IgD-negative memory B cell (primary cell): ENCODE results near the gene ABCC3. TPM values are rescaled to one million over a fixed set of nuclear protein-coding genes. Genes with fewer than 3 reads are reported as not detected.

Source experiments
- H3K27ac Mint-ChIP-seq, 3 donors: one replicate each; pipeline ENCODE4 v1.8.0; 2020 to 2022; ENCODE audit warnings: mild to moderate bottlenecking in 3 of 3, mixed read lengths in 3 of 3, moderate library complexity in 1 of 3
- H3K27me3 Mint-ChIP-seq: one replicate; pipeline ENCODE4 v1.8.0; 2021; ENCODE audit warnings: mixed read lengths
- H3K36me3 Mint-ChIP-seq: one replicate; pipeline ENCODE4 v1.8.0; 2020; ENCODE audit warnings: mild to moderate bottlenecking, mixed read lengths
- H3K4me1 Mint-ChIP-seq, 3 donors: one replicate each; pipeline ENCODE4 v1.8.0; 2020 to 2022; ENCODE audit warnings: mixed read lengths in 3 of 3, mild to moderate bottlenecking in 1 of 3
- H3K4me3 Mint-ChIP-seq, 4 donors: one replicate each; pipeline ENCODE4 v1.8.0; 2020 to 2022; ENCODE audit warnings: mild to moderate bottlenecking in 4 of 4, mixed read lengths in 4 of 4, moderate library complexity in 3 of 4
- H3K9me3 Mint-ChIP-seq, 3 donors: one replicate each; pipeline ENCODE4 v1.8.0; 2020 to 2021; ENCODE audit warnings: mixed read lengths in 3 of 3, mild to moderate bottlenecking in 1 of 3
- polyA plus RNA-seq: library from polyadenylated mRNA; unstranded; fragments of 300-500 nt; fragmentation: Illumina TruSeq; gene quantifications from one replicate; pipeline ENCODE4 v1.2.3, GENCODE V29; 2021

Gene ABCC3
- polyA plus RNA-seq, 1 donor from 2014 or later, result 0.91 TPM

DNA sequence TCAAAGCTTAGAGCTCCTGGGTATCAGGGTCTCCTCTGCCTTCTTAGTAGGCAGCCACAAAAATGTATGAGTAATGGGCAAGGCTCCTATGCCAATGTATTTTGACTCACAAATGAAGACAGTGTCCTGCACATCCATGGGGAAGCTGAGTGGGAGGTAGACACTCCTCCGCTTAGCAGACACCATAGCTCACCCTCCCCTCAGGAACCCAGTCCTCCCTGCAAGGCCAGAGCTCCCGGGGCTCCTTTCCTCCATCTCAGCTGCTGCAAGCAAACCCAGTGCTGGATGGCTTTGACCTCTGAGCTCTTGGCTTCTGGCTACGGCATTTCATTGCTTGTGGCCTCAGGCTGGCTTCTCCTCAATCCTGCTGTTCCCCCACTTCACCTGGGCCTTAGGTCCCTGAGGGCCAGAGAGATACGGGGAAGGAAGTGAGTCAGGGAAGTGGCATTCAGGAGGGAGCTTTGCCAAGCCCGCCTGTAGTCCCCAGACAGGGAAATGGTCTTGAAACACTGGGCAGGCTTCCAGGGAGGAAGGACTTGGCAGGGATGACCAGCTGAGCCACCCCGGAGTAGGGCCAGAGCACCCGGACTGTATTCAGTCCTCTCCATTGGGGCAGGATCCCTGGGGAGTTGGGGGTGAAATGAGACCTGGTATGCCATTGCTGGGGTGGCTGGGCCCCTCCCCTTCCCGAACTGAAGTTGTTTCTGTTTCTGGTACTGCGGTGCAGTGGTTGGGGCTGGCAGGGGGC is 4.5 kb downstream of the ABCC3 start:
- Mint-ChIP-seq H3K27me3 (peaks cover 33% of the 10 kb centered on the region), H3K27ac (no peak overlapping the region), H3K9me3 (no peaks in the 10 kb centered on the region), H3K36me3 (peaks cover 3% of the 10 kb centered on the region), H3K4me1 (peaks cover 0 to 1% (median 0%) of the 10 kb centered on the region in 3 donors), H3K4me3 (no peak overlapping the region)

DNA sequence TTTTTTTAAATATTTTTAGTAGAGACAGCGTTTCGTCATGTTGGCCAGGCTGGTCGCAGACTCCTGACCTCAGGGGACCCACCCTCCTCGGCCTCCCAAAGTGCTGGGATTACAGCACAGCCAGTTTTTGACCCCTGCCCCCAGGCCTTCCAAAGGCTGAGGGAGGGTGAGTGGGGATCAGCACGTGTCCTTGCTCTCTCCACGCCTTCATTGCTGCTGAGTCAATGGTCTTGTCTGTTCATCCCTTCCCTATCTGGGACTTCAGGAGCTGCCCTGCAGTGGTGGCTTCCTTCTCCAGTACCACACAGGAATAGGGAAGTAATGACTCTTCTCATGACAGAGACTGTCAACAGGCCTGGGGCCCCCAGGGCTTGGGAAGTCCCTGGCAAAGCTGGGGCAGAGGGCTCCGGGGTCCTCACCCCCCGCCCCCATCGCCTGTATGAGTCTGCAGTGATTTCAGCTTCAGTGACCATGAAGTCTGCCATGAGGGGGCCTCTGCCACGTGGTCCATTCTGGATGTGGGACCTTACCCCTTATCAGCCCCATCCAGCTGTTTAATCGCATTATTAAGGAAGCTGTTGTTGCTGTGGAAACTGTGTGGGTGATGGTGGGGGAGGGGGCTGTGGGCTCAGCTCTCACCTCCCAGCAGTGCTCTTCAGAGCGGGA is 6.1 kb downstream of the ABCC3 start:
- H3K4me3 Mint-ChIP-seq, result no peak overlapping the region
- H3K27me3 Mint-ChIP-seq, result peaks cover 27% of the 10 kb centered on the region
- no peak overlapping the region for H3K27ac Mint-ChIP-seq
- H3K4me1 Mint-ChIP-seq, result peaks cover 0 to 1% (median 0%) of the 10 kb centered on the region in 3 donors
- no peaks in the 10 kb centered on the region for H3K9me3 Mint-ChIP-seq
- H3K36me3 Mint-ChIP-seq, result peaks cover 3% of the 10 kb centered on the region

DNA sequence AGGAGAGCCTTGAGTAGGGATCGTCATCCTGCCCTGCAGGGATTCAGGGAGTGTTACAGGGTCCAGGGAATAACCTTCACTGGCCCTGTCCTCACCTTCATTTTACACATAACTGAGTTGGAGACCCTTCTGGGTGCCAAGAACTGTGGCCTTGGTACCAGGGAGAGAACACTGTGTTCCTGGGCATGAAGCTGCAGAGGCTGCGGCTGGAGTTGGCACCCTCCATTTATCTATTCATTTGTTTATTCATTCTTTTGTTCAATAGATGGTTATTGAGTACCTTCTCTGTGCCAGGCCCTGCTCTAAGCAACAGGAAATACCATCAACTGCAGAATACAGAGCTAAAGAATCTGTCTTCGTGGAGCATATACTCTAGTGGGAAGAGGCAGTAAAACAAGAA is 6.7 kb downstream of the ABCC3 start:
- H3K27me3 Mint-ChIP-seq, result peaks cover 22% of the 10 kb centered on the region

DNA sequence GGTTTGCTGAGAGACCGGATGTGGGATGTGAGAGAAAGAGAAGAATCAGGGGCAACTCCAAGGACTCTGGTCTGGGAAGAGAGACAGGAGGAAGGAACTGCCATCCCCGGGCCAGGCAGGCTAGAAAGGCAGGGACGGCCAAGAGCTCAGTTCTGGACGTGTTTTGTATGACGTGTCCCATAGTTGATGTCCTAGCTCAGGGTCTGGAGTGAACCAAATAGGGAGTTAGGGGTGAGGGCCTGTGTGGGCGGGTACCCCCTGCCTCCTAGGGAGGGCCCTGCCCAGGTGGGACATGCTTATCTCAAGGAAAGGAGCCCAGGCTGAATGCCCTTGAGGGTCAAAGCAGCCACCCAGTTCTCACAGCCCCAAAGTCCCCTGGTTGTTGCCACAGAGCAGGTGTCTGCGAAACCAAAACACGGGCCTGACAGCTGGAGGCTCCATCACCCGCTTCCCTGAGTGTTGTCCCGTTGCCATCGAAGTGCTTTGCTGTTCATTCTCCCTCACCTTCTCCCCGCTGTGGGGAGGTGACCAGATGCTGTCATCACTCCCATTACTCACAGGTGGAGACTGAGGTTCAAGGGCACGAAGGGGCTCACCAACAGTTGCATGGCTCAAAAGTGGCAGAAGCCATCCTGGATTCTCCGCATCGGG is 7.5 kb downstream of the ABCC3 start:
- Mint-ChIP-seq H3K36me3 (peaks cover 3% of the 10 kb centered on the region), H3K27ac (no peak overlapping the region), H3K9me3 (no peaks in the 10 kb centered on the region), H3K27me3 (peaks cover 17% of the 10 kb centered on the region), H3K4me3 (no peak overlapping the region), H3K4me1 (peaks cover 0 to 3% (median 1%) of the 10 kb centered on the region in 3 donors)

More for the DNA sequence above, 6.7 kb downstream of the ABCC3 start:
- H3K36me3 Mint-ChIP-seq, result peaks cover 3% of the 10 kb centered on the region
- peaks cover 0 to 1% (median 1%) of the 10 kb centered on the region in 3 donors for H3K4me1 Mint-ChIP-seq
- no peaks in the 10 kb centered on the region for H3K9me3 Mint-ChIP-seq
- no peak overlapping the region for H3K4me3 Mint-ChIP-seq
- peak overlapping the region in 1 of 3 donors; percentile 34 for H3K27ac Mint-ChIP-seq

DNA sequence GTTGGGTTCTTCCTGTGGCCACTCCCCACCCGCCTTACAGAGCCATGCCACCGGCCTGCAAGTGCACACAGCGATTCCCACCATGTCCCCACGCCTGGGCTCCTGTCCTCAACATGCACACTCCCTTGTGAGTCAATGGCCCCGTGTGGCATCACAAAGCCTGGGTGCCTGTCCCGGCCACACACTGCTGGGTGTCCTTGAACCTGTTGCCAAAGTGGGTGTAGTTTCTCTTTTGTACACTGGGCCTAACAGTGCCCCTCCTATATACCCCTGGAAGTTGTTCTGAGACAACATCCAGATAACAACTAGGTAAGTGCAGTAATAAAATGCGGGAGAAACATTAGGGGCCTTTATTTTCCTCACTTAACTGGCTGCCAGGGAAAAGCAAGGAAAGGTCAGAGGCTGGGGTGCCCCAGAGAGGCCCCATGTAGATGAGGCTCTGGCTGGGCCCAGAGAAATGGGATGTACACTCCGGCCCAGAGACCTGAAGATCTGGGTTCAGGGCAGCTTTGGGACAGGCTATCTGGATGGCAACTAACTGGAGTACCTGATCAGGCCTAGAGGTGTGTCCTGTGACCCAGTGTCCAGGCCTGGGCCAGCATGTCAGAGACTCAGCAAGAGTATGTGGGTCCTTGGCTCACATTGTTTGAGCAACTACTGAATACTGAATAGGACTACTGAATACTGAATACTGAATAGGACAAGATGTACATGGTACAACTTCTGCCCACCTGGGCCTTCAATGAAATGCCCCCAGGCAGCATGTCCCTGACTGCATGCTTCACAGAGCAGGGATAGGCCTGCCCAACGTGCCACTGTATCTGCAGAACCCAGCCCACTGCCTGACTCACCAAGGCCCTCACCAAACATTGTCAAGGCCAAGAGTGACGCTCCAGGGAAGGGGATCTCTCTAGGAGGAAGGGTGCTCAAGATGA is 8.3 kb downstream of the ABCC3 start:
- H3K27me3 Mint-ChIP-seq, result peaks cover 12% of the 10 kb centered on the region
- peaks cover 3% of the 10 kb centered on the region for H3K36me3 Mint-ChIP-seq
- no peak overlapping the region for H3K27ac Mint-ChIP-seq

DNA sequence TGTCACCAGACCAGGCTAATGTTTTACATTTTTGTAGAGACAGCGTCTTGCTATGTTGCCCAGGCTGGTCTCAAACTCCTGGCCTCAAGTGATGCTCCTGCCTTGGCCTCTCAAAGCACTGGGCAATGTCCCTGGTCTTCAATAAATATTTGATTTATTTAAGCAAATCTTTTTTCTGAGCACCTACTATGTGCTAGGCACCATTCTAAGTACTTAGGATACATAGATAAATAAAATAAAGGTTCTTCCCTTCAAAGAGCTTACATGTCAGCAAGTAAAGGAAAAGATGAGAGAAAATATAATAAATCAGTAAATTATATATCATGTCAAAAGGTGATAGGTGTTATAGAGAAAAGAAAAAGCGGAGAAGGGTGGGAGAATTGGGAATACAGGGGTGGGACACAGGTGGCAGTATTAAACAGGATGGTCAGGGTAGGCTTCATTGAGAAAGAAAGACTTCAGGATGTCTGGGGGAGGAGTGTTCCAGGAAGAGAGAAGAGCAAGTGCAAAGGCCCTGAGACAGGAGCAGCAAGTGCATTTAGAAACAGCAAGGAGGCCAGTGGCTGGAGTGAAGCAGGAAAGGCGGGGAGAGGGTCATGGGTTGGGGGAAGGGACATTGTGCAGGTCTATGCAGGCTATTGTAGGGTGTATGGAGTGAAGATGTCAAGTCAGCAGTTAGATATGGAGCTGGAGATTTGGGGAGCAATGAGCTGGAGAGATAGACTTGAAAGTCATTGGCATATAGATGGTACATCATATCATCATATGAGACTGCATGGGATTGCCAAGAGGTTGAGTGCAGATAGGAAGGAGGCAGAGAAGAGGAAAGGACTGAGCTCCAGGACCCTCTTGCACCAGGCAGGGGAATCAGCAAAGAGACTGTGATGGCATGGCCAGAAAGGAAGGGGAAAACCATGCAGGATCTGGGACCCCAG is 11.3 kb downstream of the ABCC3 start:
- H3K4me1 Mint-ChIP-seq, result peaks cover 0 to 3% (median 1%) of the 10 kb centered on the region in 3 donors
- H3K4me3 Mint-ChIP-seq, result no peak overlapping the region
- no peak overlapping the region for H3K27ac Mint-ChIP-seq
- peaks cover 2 to 4% (median 3%) of the 10 kb centered on the region in 3 donors for H3K9me3 Mint-ChIP-seq
- peaks cover 3% of the 10 kb centered on the region for H3K36me3 Mint-ChIP-seq
- peaks cover 6% of the 10 kb centered on the region for H3K27me3 Mint-ChIP-seq

More for the DNA sequence above, 8.3 kb downstream of the ABCC3 start:
- peaks cover 0 to 1% (median 0%) of the 10 kb centered on the region in 3 donors for H3K9me3 Mint-ChIP-seq
- peaks cover 0 to 3% (median 1%) of the 10 kb centered on the region in 3 donors for H3K4me1 Mint-ChIP-seq
- no peak overlapping the region for H3K4me3 Mint-ChIP-seq

DNA sequence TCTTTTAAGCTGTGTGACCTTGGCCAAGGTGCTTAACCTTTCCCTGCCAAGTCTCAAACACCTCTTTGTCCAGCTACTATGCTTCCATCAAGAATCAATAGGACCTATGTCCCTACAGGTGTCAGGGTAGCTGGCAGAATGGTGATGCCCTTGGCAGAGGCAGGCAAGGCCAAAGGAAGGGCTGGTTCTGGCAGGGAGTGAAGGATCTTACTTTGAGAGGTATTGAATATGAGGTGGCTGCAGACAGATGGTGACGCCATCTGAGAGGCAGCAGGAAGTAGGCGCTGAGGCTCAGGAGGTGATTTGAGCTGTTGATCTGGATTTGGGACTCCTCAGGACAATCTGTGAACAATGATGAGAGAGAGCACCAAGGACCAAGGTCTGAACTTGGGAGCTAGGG is 12.5 kb downstream of the ABCC3 start:
- peaks cover 2 to 4% (median 3%) of the 10 kb centered on the region in 3 donors for H3K9me3 Mint-ChIP-seq
- H3K36me3 Mint-ChIP-seq, result peaks cover 6% of the 10 kb centered on the region
- H3K27ac Mint-ChIP-seq, result peak overlapping the region in 1 of 3 donors; percentile 10
- H3K4me1 Mint-ChIP-seq, result peaks cover 0 to 3% (median 1%) of the 10 kb centered on the region in 3 donors
- no peak overlapping the region for H3K4me3 Mint-ChIP-seq
- H3K27me3 Mint-ChIP-seq, result no peaks in the 10 kb centered on the region

DNA sequence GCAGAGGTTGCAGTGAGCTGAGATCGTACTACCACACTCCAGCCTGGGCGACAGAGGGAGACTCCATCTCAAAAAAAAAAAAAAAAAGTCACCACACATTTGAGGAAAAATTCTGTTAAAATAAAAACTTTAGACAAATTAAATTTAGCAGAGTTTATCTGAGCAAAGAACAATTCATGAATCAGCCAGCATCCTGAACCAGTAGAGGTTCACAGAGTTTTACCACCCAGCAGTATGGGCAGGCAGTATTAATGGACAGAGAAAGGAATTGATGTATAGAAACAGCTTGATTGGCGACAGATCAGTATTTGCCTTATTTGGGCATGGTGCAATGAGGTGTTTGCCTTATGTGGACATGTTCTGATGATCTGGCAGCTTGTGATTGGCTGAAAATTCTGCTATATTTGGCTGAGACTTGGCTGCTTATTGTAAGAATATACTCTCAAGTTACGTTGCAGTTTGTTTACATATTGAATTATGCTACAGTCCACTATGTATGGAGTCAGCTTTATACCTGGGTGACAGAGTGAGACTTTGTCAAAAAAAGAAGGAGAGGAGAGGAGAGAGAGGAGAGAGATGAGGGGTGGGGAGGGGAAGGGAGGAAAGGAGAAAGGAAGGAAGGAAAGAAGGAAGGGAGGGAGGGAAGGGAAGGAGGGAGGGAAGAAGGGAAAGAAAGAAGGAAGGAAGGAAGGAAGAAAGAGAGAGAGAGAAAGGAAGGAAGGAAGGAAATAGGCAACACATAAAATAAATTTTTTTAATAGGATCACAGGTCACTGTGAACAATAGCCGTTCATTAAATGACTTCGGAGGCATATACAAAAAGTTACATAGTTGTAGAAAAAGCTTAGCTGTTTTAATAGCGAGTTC is 14.6 kb downstream of the ABCC3 start:
- Mint-ChIP-seq H3K27ac (no peak overlapping the region), H3K4me1 (peaks cover 0 to 3% (median 0%) of the 10 kb centered on the region in 3 donors), H3K9me3 (peaks cover 2 to 4% (median 3%) of the 10 kb centered on the region in 3 donors), H3K27me3 (no peaks in the 10 kb centered on the region), H3K36me3 (peaks cover 3% of the 10 kb centered on the region), H3K4me3 (no peak overlapping the region)

DNA sequence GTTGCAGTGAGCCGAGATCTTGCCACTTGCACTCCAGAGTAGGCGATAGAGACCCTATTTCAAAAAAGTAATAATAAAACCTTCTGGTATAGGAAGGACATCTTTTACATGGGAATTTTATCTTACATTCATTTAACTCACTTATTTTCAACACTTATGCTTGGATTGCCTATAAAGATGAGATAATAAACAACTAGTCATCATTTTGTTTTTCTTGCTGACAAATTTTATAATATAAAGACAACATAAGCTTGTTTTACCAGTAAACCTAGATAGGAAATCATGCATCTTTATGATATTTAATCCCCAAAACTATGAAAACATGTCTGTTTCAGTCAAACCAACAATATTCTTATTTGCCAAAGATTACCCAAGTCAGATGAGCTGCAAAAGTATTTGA is 17.0 kb downstream of the ABCC3 start:
- Mint-ChIP-seq H3K4me1 (no peaks in the 10 kb centered on the region), H3K27me3 (no peaks in the 10 kb centered on the region), H3K4me3 (peak overlapping the region in 1 of 4 donors; percentile 1), H3K27ac (no peak overlapping the region), H3K36me3 (peaks cover 3% of the 10 kb centered on the region), H3K9me3 (peaks cover 2 to 4% (median 3%) of the 10 kb centered on the region in 3 donors)

DNA sequence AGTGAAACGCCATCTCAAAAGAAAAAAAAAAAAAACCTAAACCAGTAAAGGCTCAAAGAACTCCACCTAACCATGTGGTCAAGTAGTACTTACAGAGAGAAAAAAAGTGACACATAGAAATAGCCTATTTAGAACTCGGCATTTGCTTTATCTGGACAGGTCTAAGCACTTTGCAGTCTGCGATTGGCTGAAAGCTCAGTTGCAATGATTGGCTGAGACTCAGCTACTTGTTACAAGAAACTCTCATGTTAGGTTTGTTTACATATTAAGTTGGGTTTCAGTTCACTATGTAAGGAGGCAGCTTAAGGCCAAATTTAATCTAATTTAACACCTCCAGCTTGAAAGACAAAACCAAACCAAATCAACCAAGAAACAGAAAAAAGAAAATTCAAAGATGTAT is 19.1 kb downstream of the ABCC3 start:
- Mint-ChIP-seq H3K4me1 (no peaks in the 10 kb centered on the region), H3K27me3 (peaks cover 1% of the 10 kb centered on the region), H3K9me3 (peaks cover 0 to 4% (median 0%) of the 10 kb centered on the region in 3 donors), H3K27ac (no peak overlapping the region), H3K36me3 (peaks cover 5% of the 10 kb centered on the region), H3K4me3 (no peak overlapping the region)

DNA sequence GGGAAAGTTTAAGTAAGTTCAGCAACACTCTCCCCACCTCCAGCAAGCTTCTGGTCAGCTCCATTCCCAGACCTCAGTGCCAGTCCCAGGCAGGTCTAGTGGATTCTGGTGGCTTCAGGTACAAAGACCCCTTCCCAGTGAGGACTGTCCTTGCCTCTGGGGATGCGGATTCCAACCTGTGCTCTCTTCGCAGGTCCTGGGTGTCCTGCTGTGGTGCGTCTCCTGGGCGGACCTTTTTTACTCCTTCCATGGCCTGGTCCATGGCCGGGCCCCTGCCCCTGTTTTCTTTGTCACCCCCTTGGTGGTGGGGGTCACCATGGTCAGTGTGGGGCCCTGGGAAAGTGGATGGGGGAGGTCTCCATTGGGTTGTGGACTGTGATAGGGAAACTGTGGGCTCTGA is 21.8 kb downstream of the ABCC3 start:
- Mint-ChIP-seq H3K4me3 (no peak overlapping the region), H3K9me3 (no peaks in the 10 kb centered on the region), H3K36me3 (peaks cover 5% of the 10 kb centered on the region), H3K4me1 (no peaks in the 10 kb centered on the region), H3K27me3 (peaks cover 3% of the 10 kb centered on the region), H3K27ac (no peak overlapping the region)

DNA sequence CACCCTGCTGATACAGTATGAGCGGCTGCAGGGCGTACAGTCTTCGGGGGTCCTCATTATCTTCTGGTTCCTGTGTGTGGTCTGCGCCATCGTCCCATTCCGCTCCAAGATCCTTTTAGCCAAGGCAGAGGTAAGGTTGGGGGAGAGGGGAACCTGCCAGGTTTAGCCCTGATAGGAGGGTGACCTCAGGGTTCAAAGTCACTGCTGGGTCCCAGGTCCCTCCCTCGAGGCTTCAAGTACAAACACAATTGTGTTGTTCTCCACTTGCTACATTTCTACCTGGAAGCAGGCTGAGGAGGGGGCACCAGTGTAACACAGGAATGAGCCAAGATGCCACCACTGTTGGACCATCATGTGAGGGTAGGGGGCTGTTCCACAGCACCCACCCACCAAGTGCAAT is 22.4 kb downstream of the ABCC3 start:
- peaks cover 2% of the 10 kb centered on the region for H3K36me3 Mint-ChIP-seq
- H3K27me3 Mint-ChIP-seq, result peaks cover 3% of the 10 kb centered on the region
- H3K4me1 Mint-ChIP-seq, result no peaks in the 10 kb centered on the region
- no peak overlapping the region for H3K27ac Mint-ChIP-seq
- H3K9me3 Mint-ChIP-seq, result no peaks in the 10 kb centered on the region
- H3K4me3 Mint-ChIP-seq, result no peak overlapping the region

DNA sequence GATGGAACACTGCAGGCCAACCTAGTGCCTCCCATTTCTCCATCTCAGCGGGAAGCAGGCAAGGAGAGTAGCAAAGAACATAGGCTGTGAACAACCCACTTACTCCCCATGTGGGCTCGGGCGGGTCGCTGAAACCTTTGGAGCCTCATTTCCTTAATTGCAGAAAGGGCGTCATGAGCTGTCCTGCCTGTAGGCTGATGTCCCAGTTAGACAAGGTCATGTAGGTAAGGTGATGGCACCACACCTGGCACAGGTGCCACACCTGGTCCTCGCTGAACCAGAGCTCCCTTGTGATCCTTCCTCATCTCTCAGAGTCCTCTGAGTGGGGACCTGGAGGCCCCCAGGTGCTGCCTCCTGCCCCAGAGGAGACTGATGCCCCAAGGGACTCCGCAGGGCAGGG is 22.9 kb downstream of the ABCC3 start:
- no peak overlapping the region for H3K4me3 Mint-ChIP-seq
- no peaks in the 10 kb centered on the region for H3K9me3 Mint-ChIP-seq
- H3K36me3 Mint-ChIP-seq, result peaks cover 2% of the 10 kb centered on the region
- peaks cover 3% of the 10 kb centered on the region for H3K27me3 Mint-ChIP-seq
- H3K27ac Mint-ChIP-seq, result no peak overlapping the region
- H3K4me1 Mint-ChIP-seq, result no peaks in the 10 kb centered on the region
